ENCODE data around the gene CMSS1.

CMSS1 gene

DNA sequence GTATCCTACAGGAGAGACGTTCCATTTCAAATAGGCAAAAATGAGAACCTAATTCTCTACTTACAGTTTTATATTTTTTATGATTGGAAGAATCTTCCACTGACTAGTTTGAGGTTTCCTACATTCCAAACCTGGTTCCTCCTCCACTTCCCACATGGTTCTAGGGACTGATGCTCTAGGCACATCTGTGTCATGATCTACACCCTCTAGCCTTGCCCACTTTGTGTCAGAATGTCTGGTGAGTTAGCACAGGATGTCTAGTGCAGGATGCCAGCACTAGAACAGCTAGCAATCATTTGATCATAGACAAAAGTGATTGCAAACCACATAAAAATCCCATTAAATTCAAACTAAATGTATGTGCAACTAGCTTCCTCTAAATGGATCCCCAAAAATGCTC is 323.3 kb downstream of the CMSS1 start:
- no peak for DNase-seq (ENCODE audit: low spot score)
- in situ Hi-C loops (cut with MboI; ENCODE audit: low sequenced_read_pairs, unreplicated experiment), result no loop called here
- TF ChIP-seq CTCF (IDR thresholded peaks at IDR 0.05; ENCODE audit: borderline replicate concordance, control extremely low read depth, extremely low read depth, insufficient read depth, missing control alignments), result no peak

DNA sequence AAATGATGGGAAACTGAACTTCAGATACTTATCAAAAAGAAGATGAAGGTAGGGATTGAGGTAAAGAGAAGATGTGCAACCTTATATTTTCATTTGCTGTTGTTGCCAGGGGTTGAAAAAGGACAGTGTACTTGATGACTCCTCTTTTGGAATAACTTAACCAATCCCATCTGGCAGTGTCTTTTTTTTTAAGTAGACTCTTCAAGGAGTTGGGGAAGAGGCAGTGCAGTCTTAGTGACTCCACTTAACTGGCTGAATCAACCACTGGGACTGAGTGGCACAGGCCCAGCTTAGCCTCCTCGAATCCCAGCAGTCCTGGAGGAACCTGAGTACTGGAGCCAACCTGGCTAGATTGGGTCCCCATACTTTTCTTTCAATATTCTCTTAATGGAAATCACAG is 323.9 kb downstream of the CMSS1 start:
- in situ Hi-C loops (cut with MboI; ENCODE audit: low sequenced_read_pairs, unreplicated experiment), result no loop called here
- no peak for TF ChIP-seq CTCF (IDR thresholded peaks at IDR 0.05; ENCODE audit: borderline replicate concordance, control extremely low read depth, extremely low read depth, insufficient read depth, missing control alignments)
- no peak for DNase-seq (ENCODE audit: low spot score)

GRCh38 chr3:100144255-100144866 is 326.7 kb downstream of the CMSS1 start:
- peak; percentile 47 for DNase-seq (ENCODE audit: low spot score)
- no peak for TF ChIP-seq CTCF (IDR thresholded peaks at IDR 0.05; ENCODE audit: borderline replicate concordance, control extremely low read depth, extremely low read depth, insufficient read depth, missing control alignments)
- in situ Hi-C loops (cut with MboI; ENCODE audit: low sequenced_read_pairs, unreplicated experiment), result no loop called here

GRCh38 chr3:100149130-100149529 is 331.5 kb downstream of the CMSS1 start:
- in situ Hi-C loops (cut with MboI; ENCODE audit: low sequenced_read_pairs, unreplicated experiment), result no loop called here

GRCh38 chr3:100149713-100150415 is 332.2 kb downstream of the CMSS1 start:
- in situ Hi-C loops (cut with MboI; ENCODE audit: low sequenced_read_pairs, unreplicated experiment), result no loop called here
- TF ChIP-seq CTCF (IDR thresholded peaks at IDR 0.05; ENCODE audit: borderline replicate concordance, control extremely low read depth, extremely low read depth, insufficient read depth, missing control alignments), result no peak

More at GRCh38 chr3:100149130-100149529, 331.5 kb downstream of the CMSS1 start:
- DNase-seq (ENCODE audit: low spot score), result no peak
- TF ChIP-seq CTCF (IDR thresholded peaks at IDR 0.05; ENCODE audit: borderline replicate concordance, control extremely low read depth, extremely low read depth, insufficient read depth, missing control alignments), result no peak

DNA sequence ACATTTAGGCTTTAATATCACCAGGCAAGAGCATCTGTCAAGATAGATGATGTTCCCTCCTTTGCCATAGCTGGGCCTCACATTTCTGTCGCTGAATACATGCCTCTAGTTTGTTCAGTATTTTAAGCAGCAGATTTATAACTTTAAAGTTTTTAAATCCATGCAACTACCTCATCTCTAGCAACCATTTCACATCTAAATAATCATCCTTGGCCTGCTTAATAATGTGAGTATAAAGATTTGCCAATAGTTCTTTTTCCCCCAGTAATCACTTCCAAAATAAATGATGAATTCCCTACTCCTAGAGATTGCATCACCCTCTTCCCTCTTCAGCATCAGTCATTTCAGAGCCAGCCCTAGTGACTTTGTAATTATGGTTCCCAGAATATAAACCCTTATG is 332.8 kb downstream of the CMSS1 start:
- no peak for TF ChIP-seq CTCF (IDR thresholded peaks at IDR 0.05; ENCODE audit: borderline replicate concordance, control extremely low read depth, extremely low read depth, insufficient read depth, missing control alignments)
- no peak for DNase-seq (ENCODE audit: low spot score)
- in situ Hi-C loops (cut with MboI; ENCODE audit: low sequenced_read_pairs, unreplicated experiment), result no loop called here

More at GRCh38 chr3:100149713-100150415, 332.2 kb downstream of the CMSS1 start:
- DNase-seq (ENCODE audit: low spot score), result no peak
